Smooth muscle cell (in vitro differentiated cells): ENCODE data around the gene TCEA2. TPM values are rescaled to one million over a fixed set of nuclear protein-coding genes. Genes with fewer than 3 reads are reported as not detected.

ENCODE experiments used
- DNase-seq: peaks from one replicate; lab custom pipeline; 2025; ENCODE audit not compliant: unreplicated experiment; lab: John Stamatoyannopoulos, UW
- H2AFZ ChIP-seq: fragments of 200-600 bp; sonication (generic); 2 replicates; pipeline ENCODE4 v1.6.0; 2016; ENCODE audit warnings: antibody characterized with exemption, low read depth, mild to moderate bottlenecking
- H3F3A ChIP-seq: fragments of 200-600 bp; sonication (generic); 2 replicates; pipeline ENCODE4 v1.6.0; 2017; ENCODE audit warnings: antibody characterized with exemption, low read depth
- H3K27ac ChIP-seq: fragments of 200-600 bp; sonication (generic); 2 replicates; pipeline ENCODE4 v1.5.1; 2016; ENCODE audit warnings: low read depth, mild to moderate bottlenecking
- H3K27me3 ChIP-seq: fragments of 200-600 bp; sonication (generic); 2 replicates; pipeline ENCODE4 v1.6.1; 2016; ENCODE audit warnings: low read depth, mild to moderate bottlenecking
- H3K36me3 ChIP-seq: fragments of 200-600 bp; sonication (generic); 2 replicates; pipeline ENCODE4 v1.5.1; 2016; ENCODE audit warnings: low read depth
- H3K4me1 ChIP-seq: fragments of 200-600 bp; sonication (generic); 2 replicates; pipeline ENCODE4 v1.5.1; 2016; ENCODE audit warnings: low read depth
- H3K4me2 ChIP-seq: fragments of 200-600 bp; sonication (generic); 2 replicates; pipeline ENCODE4 v1.6.0; 2016; ENCODE audit warnings: mild to moderate bottlenecking
- H3K4me3 ChIP-seq: fragments of 200-600 bp; sonication (generic); 2 replicates; pipeline ENCODE4 v1.5.1; 2016; ENCODE audit warnings: mild to moderate bottlenecking
- H3K79me2 ChIP-seq: fragments of 200-600 bp; sonication (generic); 2 replicates; pipeline ENCODE4 v1.6.0; 2016; ENCODE audit warnings: low read depth, mild to moderate bottlenecking
- H3K9ac ChIP-seq: fragments of 200-600 bp; sonication (generic); 2 replicates; pipeline ENCODE4 v1.6.0; 2016; ENCODE audit warnings: low read depth
- H3K9me3 ChIP-seq: fragments of 200-600 bp; sonication (generic); replicated peaks from 2 replicates; pipeline ENCODE4 v1.5.1; 2016; ENCODE audit warnings: low read depth
- H4K20me1 ChIP-seq: fragments of 200-600 bp; sonication (generic); 2 replicates; pipeline ENCODE4 v1.6.0; 2016; ENCODE audit warnings: low read depth
- WGBS: methylation state at CpG from one replicate; pipeline ENCODE4 v1.1.7; 2016; ENCODE audit warnings: low lambda C conversion rate; 5-methylcytosine and 5-hydroxymethylcytosine counted together
- polyA plus RNA-seq: library from polyadenylated mRNA; unstranded; fragments of >200 nt; fragmentation: Nextera tagmentation; extraction: Ambion mirVana; gene quantifications from 2 replicates; pipeline ENCODE4 v1.2.1, GENCODE V29; 2016
- total RNA-seq: library from RNA; depleted of rRNA; stranded (reverse); fragments of >200 nt; gene quantifications from 2 replicates; pipeline ENCODE4 v1.2.3, GENCODE V29; 2014
- TF ChIP-seq, protein P1 (sequence below): fragments of 200-600 bp; sonication (generic); IDR thresholded peaks from 2 replicates; pipeline ENCODE4 v1.5.1; 2017; ENCODE audit warnings: borderline replicate concordance, mild to moderate bottlenecking, antibody characterized with exemption; ENCODE audit not compliant: insufficient read depth, poor library complexity, severe bottlenecking

TCEA2 gene
- total and polyA plus RNA-seq, 2 experiments from 2014 or later = 24.9 to 89.5 TPM

DNA sequence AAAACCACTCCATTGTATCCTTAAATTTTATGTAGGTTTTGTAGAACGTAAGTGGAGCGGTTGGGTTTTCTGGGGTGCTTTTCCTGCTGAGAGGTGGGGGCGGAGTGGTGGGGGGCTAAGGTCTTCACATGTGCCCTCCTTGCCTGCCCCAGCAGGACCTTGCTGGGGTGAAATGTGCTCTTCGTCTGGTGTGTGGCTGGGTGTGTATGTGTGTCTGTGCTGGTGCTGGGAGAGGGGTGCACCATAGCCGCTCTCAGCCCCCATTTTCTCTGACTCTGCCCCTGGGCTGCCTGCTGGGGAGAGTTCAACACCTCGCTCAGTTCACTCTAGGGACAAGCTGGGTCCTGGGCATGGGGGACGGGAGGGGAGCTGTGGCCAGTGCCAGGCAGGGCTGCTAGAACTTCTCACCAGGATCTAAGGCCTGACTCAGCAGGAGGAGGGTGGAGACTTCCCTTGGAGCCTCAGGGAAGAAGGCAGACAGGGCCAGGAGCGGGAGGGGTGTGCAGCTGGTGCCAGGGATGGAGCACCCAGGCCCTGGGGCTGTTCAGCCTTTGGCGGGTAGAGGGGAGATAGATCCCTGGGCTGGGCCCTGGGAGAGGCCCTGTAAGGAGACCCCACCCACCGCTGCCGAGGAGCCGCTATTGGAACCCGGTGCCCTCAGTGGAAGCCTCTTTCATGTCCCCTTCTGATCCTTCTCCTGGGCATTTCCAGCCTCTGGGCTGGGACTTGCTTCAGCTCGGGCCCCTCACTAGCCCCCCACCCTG is 18.3 kb upstream of the TCEA2 start:
- H3K4me3 ChIP-seq = no peak overlapping the region
- H3K27me3 ChIP-seq = peaks cover 30% of the 10 kb centered on the region
- peaks cover 12% of the 10 kb centered on the region for H3K4me1 ChIP-seq
- H3K9ac ChIP-seq = no peak overlapping the region
- no peak overlapping the region for H3K27ac ChIP-seq
- H3K36me3 ChIP-seq = no peaks in the 10 kb centered on the region
- H3K4me2 ChIP-seq = peak overlapping the region; percentile 15
- H3K79me2 ChIP-seq = no peaks in the 10 kb centered on the region
- peaks cover 6% of the 10 kb centered on the region for H4K20me1 ChIP-seq
- 75% methylated on average over 14 of the region's 14 CpGs for WGBS
- no peak overlapping the region for H2AFZ ChIP-seq
- no peak for DNase-seq
- no peaks in the 10 kb centered on the region for H3K9me3 ChIP-seq
- TF ChIP-seq, protein P1, sequence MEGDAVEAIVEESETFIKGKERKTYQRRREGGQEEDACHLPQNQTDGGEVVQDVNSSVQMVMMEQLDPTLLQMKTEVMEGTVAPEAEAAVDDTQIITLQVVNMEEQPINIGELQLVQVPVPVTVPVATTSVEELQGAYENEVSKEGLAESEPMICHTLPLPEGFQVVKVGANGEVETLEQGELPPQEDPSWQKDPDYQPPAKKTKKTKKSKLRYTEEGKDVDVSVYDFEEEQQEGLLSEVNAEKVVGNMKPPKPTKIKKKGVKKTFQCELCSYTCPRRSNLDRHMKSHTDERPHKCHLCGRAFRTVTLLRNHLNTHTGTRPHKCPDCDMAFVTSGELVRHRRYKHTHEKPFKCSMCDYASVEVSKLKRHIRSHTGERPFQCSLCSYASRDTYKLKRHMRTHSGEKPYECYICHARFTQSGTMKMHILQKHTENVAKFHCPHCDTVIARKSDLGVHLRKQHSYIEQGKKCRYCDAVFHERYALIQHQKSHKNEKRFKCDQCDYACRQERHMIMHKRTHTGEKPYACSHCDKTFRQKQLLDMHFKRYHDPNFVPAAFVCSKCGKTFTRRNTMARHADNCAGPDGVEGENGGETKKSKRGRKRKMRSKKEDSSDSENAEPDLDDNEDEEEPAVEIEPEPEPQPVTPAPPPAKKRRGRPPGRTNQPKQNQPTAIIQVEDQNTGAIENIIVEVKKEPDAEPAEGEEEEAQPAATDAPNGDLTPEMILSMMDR = no peak
- peaks cover 6% of the 10 kb centered on the region for H3F3A ChIP-seq

DNA sequence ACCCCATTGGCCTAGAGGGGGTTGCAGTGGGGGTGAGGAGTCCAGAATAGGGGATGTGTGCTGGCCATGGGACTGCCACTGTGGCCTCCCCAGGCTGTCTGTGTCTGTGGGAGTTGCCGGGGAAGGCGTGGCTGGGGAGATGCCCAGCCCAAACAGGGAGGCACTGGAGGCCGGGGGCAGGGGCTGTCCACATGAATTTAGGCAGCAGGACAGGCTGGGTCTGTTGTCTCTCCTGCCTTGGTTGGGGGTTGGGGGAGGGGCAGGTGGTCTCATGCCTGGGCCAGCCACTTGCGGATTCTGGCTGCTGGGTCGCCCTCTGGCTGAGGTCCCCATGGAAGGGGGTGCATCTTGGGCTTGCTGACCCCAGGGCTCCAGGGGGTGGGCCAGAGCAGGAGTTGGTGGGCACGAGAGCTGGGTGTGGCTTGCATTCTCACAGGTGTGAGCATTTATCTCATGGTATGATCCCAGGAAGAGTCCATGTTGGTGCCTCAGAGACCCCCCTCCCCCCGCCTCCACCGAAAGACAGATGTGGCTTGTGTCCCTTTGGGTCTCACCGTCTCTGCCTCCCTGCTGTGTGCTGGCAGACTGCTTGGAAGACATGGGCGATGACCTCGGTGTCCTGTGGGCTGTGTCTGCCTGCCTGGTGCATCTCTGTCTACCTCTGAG is 17.5 kb upstream of the TCEA2 start:
- DNase-seq = no peak
- no peak overlapping the region for H3K4me3 ChIP-seq
- 78% methylated on average over 11 of the region's 11 CpGs for WGBS
- TF ChIP-seq, protein P1 = no peak
- no peaks in the 10 kb centered on the region for H3K79me2 ChIP-seq
- no peak overlapping the region for H3K27ac ChIP-seq
- peaks cover 6% of the 10 kb centered on the region for H3F3A ChIP-seq
- H3K9ac ChIP-seq = no peak overlapping the region
- no peaks in the 10 kb centered on the region for H3K36me3 ChIP-seq
- H2AFZ ChIP-seq = no peak overlapping the region
- H3K4me2 ChIP-seq = no peak overlapping the region
- H3K27me3 ChIP-seq = peaks cover 26% of the 10 kb centered on the region
- peaks cover 15% of the 10 kb centered on the region for H3K4me1 ChIP-seq
- no peaks in the 10 kb centered on the region for H3K9me3 ChIP-seq
- peaks cover 6% of the 10 kb centered on the region for H4K20me1 ChIP-seq

DNA sequence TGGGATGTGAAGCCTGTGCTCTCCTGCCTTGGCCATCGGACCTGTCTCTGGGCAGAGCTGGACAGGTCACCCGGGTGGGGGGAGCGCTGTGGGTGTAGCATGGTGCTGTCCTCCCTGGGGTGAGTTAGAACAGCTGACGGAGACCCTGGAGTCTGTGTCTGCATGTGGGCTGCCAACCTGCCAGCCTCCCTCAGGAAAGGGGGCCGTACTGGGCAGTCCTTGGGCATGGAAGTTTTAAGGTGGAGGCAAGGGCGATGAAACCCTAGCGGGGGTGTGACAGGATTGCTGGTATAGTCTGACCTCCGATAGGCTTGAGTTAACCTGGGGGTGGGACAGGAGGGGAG is 16.0 kb upstream of the TCEA2 start:
- H2AFZ ChIP-seq = no peak overlapping the region
- H3K36me3 ChIP-seq = no peaks in the 10 kb centered on the region
- no peak overlapping the region for H3K9ac ChIP-seq
- 91% methylated on average over 7 of the region's 8 CpGs for WGBS
- peaks cover 12% of the 10 kb centered on the region for H3K27me3 ChIP-seq
- H3K4me3 ChIP-seq = no peak overlapping the region
- no peak overlapping the region for H3K27ac ChIP-seq
- peaks cover 6% of the 10 kb centered on the region for H4K20me1 ChIP-seq
- H3K79me2 ChIP-seq = no peaks in the 10 kb centered on the region
- peaks cover 6% of the 10 kb centered on the region for H3F3A ChIP-seq
- no peak overlapping the region for H3K4me2 ChIP-seq
- H3K4me1 ChIP-seq = peaks cover 9% of the 10 kb centered on the region
- DNase-seq = no peak
- TF ChIP-seq, protein P1 = no peak
- H3K9me3 ChIP-seq = no peaks in the 10 kb centered on the region

DNA sequence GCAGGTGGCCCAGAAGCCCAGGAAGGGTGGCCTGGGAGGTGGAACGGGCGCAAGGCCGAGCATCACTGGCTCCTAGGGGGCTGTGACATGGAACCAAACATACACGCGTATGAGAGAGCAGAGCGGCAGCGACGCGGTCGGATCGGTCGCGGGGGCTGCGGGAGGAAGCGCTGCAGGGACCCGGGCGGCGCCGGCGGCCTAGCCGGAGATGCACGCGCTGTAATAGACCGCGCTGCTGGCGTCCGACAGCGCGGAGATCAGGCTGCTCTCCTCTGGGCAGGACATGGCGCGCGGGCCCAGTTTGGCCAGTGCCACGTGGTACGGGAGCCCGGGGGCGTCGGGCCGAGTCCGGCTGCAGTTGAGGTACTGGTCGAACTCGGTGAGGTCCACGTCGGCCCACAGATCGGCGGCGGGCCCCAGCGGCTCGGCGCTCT is 15.0 kb upstream of the TCEA2 start:
- 14% methylated on average over 48 of the region's 49 CpGs for WGBS
- H3K4me1 ChIP-seq = peaks cover 4% of the 10 kb centered on the region
- H3K79me2 ChIP-seq = no peaks in the 10 kb centered on the region
- no peaks in the 10 kb centered on the region for H3K9me3 ChIP-seq
- no peaks in the 10 kb centered on the region for H3K36me3 ChIP-seq
- H3K9ac ChIP-seq = no peak overlapping the region
- TF ChIP-seq, protein P1 = no peak
- no peak overlapping the region for H3K27ac ChIP-seq
- H3K4me3 ChIP-seq = peak overlapping the region; percentile 46
- H2AFZ ChIP-seq = no peak overlapping the region
- peaks cover 9% of the 10 kb centered on the region for H3K27me3 ChIP-seq
- peaks cover 6% of the 10 kb centered on the region for H4K20me1 ChIP-seq
- no peak for DNase-seq
- H3K4me2 ChIP-seq = peak overlapping the region; percentile 83
- peaks cover 6% of the 10 kb centered on the region for H3F3A ChIP-seq
